Lung microvascular endothelial cell (primary cell): Measurements from ENCODE around the gene NUDT21. TPM values are rescaled to one million over a fixed set of nuclear protein-coding genes. Genes with fewer than 3 reads are reported as not detected.
A peak's percentile ranks its signal among the peaks of the same experiment; 100 is the strongest.
"Not testable (repeated sequence)": the region's sequence is repeated elsewhere in the genome, so short reads cannot be mapped to it uniquely, and the experiment has no call there.

Experiments
- DNase-seq, 2 donors: peaks; one replicate each; pipeline versions ENCODE4 v3.0.0 to v3.0.0-alpha.2; 2010; ENCODE audit warnings: low read depth in 2 of 2
- total RNA-seq: library from RNA; depleted of rRNA; stranded (reverse); fragments of >200 nt; gene quantifications from 2 replicates; pipeline ENCODE4 v1.2.1, GENCODE V29; 2014

NUDT21 gene
- total RNA-seq, 1 donor from 2014 or later: 65.3 TPM

DNA sequence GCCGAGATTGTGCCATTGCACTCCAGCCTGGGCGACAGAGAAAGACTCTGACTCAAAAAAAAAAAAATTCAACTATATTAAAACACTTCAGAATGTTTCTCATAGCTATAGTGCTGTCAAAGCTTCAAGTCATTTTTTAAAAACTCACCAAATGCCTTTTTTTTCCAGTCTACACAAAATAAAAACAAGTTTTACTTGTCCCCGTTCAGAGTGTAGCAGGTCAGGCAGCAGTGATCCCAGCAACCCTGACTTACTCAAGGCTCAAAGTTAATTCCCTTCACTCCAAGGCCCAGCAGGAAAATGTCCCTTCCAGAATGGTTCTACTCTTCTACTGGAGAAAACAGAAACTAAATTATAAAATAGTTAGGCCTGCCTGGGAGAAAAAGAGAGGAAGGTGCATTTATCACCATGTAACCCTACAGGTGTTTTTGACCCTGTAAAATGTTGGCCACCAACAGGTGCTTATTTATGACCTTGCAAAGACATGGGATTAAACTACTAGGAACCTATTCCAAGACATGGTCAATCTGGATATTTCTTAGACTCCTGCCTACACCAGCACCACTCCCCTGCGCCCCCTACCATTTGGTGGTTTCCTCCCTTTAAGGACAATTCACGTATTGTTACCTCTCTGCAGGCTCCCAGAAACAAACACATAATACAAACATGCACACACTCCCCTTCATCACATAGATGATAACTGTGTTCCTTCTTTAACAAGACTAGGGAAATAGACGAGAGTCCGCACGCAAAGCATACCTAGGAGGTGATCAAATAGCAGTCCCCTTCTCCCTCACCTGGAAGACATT, 31.2 kb downstream of the NUDT21 start:
- no peak for DNase-seq

- DNase-seq: no peak
These were observed 34.0 kb downstream of the NUDT21 start for GRCh38 chr16:56417138-56417537.

GRCh38 chr16:56415875-56416274, 35.3 kb downstream of the NUDT21 start:
- no peak for DNase-seq

- DNase-seq: no peak
These were observed 36.8 kb downstream of the NUDT21 start for GRCh38 chr16:56414366-56414765.

GRCh38 chr16:56413381-56413780, 37.8 kb downstream of the NUDT21 start:
- no peak for DNase-seq

- DNase-seq: no peak
These were observed 39.5 kb downstream of the NUDT21 start for GRCh38 chr16:56411624-56412023.

DNA sequence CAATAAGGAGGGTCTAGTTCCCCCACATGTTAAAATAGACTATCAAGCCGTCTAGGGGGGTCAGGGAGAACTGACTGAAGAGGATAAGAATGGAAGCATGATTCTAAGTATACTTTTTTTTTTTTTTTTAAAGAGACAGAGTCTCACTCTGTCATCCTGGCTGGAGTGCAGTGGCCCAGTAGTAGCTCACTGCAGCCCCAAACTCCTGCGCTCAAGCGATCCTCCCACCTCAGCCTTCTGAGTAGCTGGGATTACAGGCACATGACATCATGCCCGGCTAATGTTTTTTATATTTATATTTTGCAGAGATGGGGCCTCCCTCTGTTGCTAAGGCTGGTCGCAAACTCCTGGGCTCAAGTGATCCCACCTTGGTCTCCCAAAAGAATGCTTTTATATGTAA, 40.0 kb downstream of the NUDT21 start:
- no peak for DNase-seq

DNA sequence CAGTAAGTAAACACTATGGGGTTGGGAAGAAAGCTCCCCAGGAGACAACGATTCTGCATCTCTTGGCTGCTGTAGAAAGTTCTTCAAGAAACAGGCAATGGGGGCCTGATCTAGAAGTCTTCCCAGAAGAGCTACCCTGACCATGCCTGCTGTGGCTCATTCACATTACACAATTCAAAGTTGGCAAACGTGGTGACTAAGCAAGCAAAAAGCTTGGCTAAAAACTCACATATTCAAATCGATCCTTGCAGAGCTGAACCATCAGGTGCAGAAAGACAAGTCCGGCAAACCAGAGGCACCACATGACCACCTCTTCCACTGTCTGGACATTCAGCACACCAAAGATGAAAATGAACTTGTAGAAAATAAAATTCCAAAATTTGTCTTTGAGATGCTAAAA, 41.9 kb downstream of the NUDT21 start:
- no peak for DNase-seq

- DNase-seq: no peak
These were observed 42.6 kb downstream of the NUDT21 start for GRCh38 chr16:56408379-56409098.

GRCh38 chr16:56405977-56406672, 45.0 kb downstream of the NUDT21 start:
- DNase-seq: no peak

DNA sequence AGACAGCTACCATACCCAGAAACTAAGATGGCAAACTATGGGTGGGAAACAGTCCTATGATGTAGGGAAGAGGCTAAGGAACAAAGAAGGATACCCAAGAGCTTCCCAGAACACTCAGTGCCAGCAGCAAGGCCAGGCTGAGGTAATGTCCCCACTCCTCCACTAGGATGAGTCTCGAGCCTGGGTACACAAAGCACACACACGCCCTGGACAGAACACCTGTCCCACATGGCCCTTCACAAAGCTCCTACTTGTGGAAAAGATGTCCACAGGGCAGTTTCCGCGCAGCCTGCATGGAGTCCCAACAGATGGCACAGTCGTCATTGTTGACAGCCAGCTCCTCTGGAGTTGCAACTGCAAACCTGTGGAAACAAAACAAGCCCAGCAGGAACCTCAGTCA, 49.6 kb downstream of the NUDT21 start:
- DNase-seq: peak; percentile 5 to 12

DNA sequence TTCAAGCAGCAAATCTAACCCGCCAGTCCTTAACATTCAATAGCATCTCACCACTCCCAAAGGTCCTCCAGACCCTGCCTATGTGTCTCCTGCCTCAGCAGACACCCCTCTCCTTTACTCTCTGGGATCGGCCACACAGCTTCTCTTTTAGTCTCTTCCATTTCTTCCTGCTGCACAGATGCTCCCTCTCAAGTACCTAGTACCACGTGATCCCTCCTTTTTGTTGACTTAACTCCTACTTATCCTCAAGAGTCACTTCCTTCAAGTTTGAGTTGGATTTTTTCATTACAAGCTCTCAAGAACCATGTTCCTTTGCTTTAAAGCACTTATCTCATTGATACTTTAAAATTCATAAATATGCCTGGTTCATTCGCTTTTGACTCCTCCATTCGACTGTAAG, 50.7 kb downstream of the NUDT21 start:
- no peak for DNase-seq

DNA sequence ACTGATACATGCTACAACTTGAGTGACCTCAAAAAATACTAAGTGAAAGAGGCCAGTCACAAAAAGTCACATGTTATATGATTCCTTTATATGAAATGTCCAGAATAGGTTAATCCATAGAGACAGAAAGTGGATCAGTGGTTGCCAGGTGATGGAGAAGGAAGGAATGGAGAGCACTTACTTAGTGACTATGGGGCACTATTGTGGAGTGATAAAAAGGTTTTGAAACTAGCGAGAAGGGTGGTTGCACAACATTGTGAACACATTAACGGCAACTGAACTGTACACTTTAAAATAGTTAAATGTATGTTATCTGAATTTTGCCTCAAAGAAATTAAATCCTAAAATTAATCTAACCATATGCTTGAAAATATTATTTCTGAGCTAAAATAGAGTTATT, 51.6 kb downstream of the NUDT21 start:
- no peak for DNase-seq

- DNase-seq: no peak
These were observed 52.1 kb downstream of the NUDT21 start for GRCh38 chr16:56399047-56399446.

GRCh38 chr16:56396724-56397123, 54.4 kb downstream of the NUDT21 start:
- DNase-seq: not testable (repeated sequence)

DNA sequence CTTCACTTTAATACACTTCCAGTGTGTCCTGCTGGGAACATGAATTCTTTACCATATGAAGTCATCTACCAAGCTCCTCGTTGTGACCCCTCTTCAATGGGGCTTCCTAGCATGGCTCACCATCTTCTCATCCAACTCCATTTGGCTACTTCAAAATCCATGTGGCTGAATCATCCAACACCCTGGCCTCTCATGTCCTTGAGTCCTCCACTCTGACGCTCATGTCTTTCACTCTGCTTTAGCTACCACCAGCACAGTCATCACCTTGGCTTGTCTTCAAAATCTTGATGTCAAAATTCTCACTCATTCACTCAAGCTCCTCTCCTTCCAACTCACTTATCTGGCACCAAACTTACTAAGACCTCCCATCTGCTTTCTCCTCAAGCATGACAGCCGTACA, 61.6 kb downstream of the NUDT21 start:
- peak in 1 of 2 donors; percentile 67 for DNase-seq

- DNase-seq: no peak
These were observed 62.9 kb downstream of the NUDT21 start for GRCh38 chr16:56388209-56388608.

DNA sequence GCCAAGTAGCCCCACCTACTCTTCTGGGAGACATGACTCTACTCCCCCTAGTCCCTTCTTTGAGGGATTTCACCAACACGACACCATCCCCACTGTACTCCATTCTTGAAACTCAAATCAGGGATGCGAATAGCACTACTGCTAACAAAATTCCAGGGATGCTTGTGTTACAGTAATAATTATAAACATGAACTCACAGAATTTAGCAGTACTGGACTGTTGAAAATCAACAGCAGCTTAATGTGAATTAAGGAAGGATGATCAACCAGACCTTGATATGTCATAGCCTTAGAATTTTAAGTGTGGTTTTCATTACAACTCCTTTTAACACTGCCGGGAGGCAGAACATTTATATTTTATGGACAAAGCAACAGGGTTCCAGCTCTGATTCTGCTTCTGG, 63.7 kb downstream of the NUDT21 start:
- DNase-seq: no peak

DNA sequence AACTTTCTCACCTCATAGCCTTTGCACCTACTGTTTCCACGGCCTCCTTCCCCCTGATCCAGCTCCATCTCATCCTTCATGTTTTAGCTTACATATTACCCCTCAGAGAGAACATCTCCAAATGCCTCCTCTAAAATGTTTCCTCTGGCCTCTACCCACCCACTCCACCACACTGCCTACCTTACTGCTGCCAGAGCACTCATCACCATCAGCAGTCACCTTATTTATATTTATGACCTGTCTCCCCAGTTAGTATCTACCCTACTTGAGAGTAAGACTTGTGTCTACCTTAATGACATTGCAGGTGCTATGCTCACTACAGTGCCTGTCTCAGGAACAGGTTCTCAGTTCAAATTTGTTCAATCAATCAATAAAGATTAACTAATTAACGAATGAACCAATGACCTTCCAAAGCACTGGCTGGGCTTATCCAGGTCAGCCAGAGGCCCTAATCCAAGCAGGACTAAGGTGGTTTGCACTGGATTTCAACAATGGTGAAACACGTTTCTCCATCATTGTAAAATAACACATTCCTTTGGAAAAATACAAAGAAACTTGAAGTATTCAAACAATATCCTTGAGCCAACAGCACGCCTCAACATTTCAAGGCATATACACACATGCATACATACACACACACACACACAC, 66.9 kb downstream of the NUDT21 start:
- DNase-seq: no peak

DNA sequence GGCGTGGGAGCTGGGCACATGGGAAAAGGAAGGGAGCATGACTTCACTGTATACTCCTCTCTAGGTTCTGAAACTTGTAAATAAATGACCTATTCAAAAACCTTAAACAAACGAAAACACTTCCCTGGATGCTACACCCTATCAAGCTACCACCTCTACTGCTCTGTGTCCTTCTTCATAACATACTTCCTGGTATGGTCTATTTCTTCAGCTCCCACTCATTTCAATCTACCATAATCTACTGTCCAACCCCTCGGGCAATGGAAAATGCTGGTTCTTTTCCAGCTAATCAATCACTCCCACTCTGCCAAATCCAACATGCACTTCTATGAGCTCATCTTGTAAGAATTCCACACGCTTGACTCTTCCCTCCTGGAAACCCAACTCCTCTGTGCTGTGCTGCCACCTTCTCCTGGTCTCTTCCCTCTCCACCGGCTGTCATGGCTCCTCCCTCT, 68.2 kb downstream of the NUDT21 start:
- peak in 1 of 2 donors; percentile 35 for DNase-seq

- no peak for DNase-seq
These were observed 68.7 kb downstream of the NUDT21 start for GRCh38 chr16:56382459-56382858.
